ENCODE data around the gene RABEP1.
"Not testable (repeated sequence)": the region's sequence is repeated elsewhere in the genome, so short reads cannot be mapped to it uniquely, and the experiment has no call there.

The RABEP1 gene

GRCh38 chr17:5422505-5422904 lies 140.4 kb downstream of the RABEP1 start:
- no peak for DNase-seq (ENCODE audit: low spot score)

- DNase-seq (ENCODE audit: low spot score), result no peak
Observed at GRCh38 chr17:5424909-5425308, 142.8 kb downstream of the RABEP1 start.

- no peak for DNase-seq (ENCODE audit: low spot score)
Observed at GRCh38 chr17:5425826-5426225, 143.7 kb downstream of the RABEP1 start.

- no peak for DNase-seq (ENCODE audit: low spot score)
Observed at GRCh38 chr17:5429191-5429887, 147.3 kb downstream of the RABEP1 start.

- DNase-seq (ENCODE audit: low spot score), result no peak
Observed at GRCh38 chr17:5430413-5430999, 148.4 kb downstream of the RABEP1 start.

- DNase-seq (ENCODE audit: low spot score), result not testable (repeated sequence)
Observed at GRCh38 chr17:5431234-5431633, 149.2 kb downstream of the RABEP1 start.

- DNase-seq (ENCODE audit: low spot score), result no peak
Observed at GRCh38 chr17:5431949-5432556, 150.0 kb downstream of the RABEP1 start.

GRCh38 chr17:5434984-5435383 lies 152.9 kb downstream of the RABEP1 start:
- DNase-seq (ENCODE audit: low spot score), result no peak
